ENCODE results near the gene ANKRD11.

DNA sequence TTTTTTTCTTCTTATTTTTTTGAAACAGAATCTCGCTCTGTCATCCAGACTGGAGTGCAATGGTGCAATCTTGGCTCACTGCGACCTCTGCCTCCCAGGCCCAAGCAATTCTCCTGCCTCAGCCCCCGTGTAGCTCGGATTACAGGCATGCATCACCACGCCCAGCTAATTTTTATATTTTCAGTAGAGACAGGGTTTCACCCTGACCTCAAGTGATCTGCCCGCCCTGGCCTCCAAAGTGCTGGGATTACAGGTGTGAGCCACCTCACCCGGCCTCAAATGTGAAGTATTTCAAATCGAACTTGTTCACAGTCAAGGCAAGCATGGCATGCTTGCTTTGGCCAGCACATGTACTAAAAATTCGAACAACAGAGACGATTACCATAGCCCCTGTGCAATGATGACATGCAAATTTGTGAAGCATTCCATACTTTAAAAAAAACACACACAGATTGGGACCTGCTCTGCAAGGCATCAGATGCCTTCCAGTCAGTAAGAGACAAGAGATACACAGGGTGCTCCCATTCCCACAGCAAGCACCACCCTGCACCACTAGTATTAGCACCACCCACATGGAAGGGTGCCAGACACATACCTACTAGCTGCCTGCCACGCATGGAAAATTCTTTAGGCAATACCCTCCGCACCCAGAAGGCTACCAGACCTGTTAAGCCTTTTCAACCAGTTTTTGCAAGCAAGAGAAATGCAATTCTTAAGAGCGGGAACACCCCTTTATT, 47.2 kb downstream of the ANKRD11 start:
- TF ChIP-seq, protein P1, sequence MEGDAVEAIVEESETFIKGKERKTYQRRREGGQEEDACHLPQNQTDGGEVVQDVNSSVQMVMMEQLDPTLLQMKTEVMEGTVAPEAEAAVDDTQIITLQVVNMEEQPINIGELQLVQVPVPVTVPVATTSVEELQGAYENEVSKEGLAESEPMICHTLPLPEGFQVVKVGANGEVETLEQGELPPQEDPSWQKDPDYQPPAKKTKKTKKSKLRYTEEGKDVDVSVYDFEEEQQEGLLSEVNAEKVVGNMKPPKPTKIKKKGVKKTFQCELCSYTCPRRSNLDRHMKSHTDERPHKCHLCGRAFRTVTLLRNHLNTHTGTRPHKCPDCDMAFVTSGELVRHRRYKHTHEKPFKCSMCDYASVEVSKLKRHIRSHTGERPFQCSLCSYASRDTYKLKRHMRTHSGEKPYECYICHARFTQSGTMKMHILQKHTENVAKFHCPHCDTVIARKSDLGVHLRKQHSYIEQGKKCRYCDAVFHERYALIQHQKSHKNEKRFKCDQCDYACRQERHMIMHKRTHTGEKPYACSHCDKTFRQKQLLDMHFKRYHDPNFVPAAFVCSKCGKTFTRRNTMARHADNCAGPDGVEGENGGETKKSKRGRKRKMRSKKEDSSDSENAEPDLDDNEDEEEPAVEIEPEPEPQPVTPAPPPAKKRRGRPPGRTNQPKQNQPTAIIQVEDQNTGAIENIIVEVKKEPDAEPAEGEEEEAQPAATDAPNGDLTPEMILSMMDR (IDR thresholded peaks at IDR 0.05; ENCODE audit: insufficient read depth, low read length, poor library complexity, severe bottlenecking), result no peak
- no peak for TF ChIP-seq EZH2phosphoT487 (conservative IDR thresholded peaks at IDR 0.05; ENCODE audit: low read length)

Data from SU-DHL-6 (cell line).